Smooth muscle cell (in vitro differentiated cells): Measurements from ENCODE around the gene TRAFD1. TPM values are rescaled to one million over a fixed set of nuclear protein-coding genes. Genes with fewer than 3 reads are reported as not detected.
"Not testable (repeated sequence)": the region's sequence is repeated elsewhere in the genome, so short reads cannot be mapped to it uniquely, and the experiment has no call there.

Experiments
- DNase-seq: peaks from one replicate; lab custom pipeline; 2025; ENCODE audit not compliant: unreplicated experiment; lab: John Stamatoyannopoulos, UW
- H2AFZ ChIP-seq: fragments of 200-600 bp; sonication (generic); 2 replicates; pipeline ENCODE4 v1.6.0; 2016; ENCODE audit warnings: antibody characterized with exemption, low read depth, mild to moderate bottlenecking
- H3F3A ChIP-seq: fragments of 200-600 bp; sonication (generic); 2 replicates; pipeline ENCODE4 v1.6.0; 2017; ENCODE audit warnings: antibody characterized with exemption, low read depth
- H3K27ac ChIP-seq: fragments of 200-600 bp; sonication (generic); 2 replicates; pipeline ENCODE4 v1.5.1; 2016; ENCODE audit warnings: low read depth, mild to moderate bottlenecking
- H3K27me3 ChIP-seq: fragments of 200-600 bp; sonication (generic); 2 replicates; pipeline ENCODE4 v1.6.1; 2016; ENCODE audit warnings: low read depth, mild to moderate bottlenecking
- H3K36me3 ChIP-seq: fragments of 200-600 bp; sonication (generic); 2 replicates; pipeline ENCODE4 v1.5.1; 2016; ENCODE audit warnings: low read depth
- H3K4me1 ChIP-seq: fragments of 200-600 bp; sonication (generic); 2 replicates; pipeline ENCODE4 v1.5.1; 2016; ENCODE audit warnings: low read depth
- H3K4me2 ChIP-seq: fragments of 200-600 bp; sonication (generic); 2 replicates; pipeline ENCODE4 v1.6.0; 2016; ENCODE audit warnings: mild to moderate bottlenecking
- H3K4me3 ChIP-seq: fragments of 200-600 bp; sonication (generic); 2 replicates; pipeline ENCODE4 v1.5.1; 2016; ENCODE audit warnings: mild to moderate bottlenecking
- H3K79me2 ChIP-seq: fragments of 200-600 bp; sonication (generic); 2 replicates; pipeline ENCODE4 v1.6.0; 2016; ENCODE audit warnings: low read depth, mild to moderate bottlenecking
- H3K9ac ChIP-seq: fragments of 200-600 bp; sonication (generic); 2 replicates; pipeline ENCODE4 v1.6.0; 2016; ENCODE audit warnings: low read depth
- H3K9me3 ChIP-seq: fragments of 200-600 bp; sonication (generic); replicated peaks from 2 replicates; pipeline ENCODE4 v1.5.1; 2016; ENCODE audit warnings: low read depth
- H4K20me1 ChIP-seq: fragments of 200-600 bp; sonication (generic); 2 replicates; pipeline ENCODE4 v1.6.0; 2016; ENCODE audit warnings: low read depth
- WGBS: methylation state at CpG from one replicate; pipeline ENCODE4 v1.1.7; 2016; ENCODE audit warnings: low lambda C conversion rate; 5-methylcytosine and 5-hydroxymethylcytosine counted together
- polyA plus RNA-seq: library from polyadenylated mRNA; unstranded; fragments of >200 nt; fragmentation: Nextera tagmentation; extraction: Ambion mirVana; gene quantifications from 2 replicates; pipeline ENCODE4 v1.2.1, GENCODE V29; 2016
- total RNA-seq: library from RNA; depleted of rRNA; stranded (reverse); fragments of >200 nt; gene quantifications from 2 replicates; pipeline ENCODE4 v1.2.3, GENCODE V29; 2014
- TF ChIP-seq, protein P1 (sequence below): fragments of 200-600 bp; sonication (generic); IDR thresholded peaks from 2 replicates; pipeline ENCODE4 v1.5.1; 2017; ENCODE audit warnings: borderline replicate concordance, mild to moderate bottlenecking, antibody characterized with exemption; ENCODE audit not compliant: insufficient read depth, poor library complexity, severe bottlenecking

Gene TRAFD1
- total and polyA plus RNA-seq, 2 experiments from 2014 or later: 30.2 to 44.8 TPM

DNA sequence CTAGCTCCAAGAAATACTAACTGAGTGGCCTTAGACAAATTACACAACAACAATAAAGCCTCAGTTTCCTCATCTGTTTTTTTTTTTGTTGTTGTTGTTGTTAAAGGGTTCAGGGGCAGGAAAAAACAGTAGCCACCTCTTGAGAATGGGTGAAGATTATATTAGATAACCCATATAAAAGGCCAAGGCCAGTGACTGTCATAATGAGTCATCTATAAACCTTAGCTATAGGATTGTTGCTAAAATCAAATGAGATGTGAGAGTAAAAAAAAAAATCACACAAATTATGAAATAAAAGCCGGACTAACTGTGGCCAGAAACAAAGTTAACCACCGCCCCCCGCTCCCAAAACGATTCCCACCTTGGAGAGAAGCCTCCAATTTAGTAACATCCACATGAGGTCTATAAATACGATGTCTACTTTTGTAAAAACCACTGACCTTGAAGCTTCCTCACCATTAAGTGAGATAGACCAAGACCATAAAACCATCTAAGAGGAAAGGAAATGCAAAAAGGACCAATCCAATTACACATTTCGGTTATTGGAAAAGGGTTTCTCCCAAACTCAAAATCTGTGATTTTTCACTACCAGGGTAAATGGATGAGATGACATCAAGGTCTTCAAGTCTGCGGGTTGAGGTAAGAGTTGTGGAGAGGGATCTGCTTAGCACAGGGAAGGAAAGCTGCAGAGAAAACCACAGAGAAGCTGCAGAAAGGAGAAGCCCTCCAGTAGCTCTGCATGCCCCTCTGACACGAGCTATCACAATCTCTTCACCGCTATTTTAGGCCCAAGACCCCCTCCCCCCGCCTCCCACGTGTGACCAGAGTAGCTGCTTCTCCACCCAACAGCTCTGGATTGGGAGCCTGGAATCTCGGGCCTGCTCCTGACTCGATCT, 17.8 kb upstream of the TRAFD1 start:
- peaks cover 17% of the 10 kb centered on the region for H3K4me1 ChIP-seq
- H3K9ac ChIP-seq: peak overlapping the region; percentile 82
- TF ChIP-seq, protein P1, sequence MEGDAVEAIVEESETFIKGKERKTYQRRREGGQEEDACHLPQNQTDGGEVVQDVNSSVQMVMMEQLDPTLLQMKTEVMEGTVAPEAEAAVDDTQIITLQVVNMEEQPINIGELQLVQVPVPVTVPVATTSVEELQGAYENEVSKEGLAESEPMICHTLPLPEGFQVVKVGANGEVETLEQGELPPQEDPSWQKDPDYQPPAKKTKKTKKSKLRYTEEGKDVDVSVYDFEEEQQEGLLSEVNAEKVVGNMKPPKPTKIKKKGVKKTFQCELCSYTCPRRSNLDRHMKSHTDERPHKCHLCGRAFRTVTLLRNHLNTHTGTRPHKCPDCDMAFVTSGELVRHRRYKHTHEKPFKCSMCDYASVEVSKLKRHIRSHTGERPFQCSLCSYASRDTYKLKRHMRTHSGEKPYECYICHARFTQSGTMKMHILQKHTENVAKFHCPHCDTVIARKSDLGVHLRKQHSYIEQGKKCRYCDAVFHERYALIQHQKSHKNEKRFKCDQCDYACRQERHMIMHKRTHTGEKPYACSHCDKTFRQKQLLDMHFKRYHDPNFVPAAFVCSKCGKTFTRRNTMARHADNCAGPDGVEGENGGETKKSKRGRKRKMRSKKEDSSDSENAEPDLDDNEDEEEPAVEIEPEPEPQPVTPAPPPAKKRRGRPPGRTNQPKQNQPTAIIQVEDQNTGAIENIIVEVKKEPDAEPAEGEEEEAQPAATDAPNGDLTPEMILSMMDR: no peak
- peak overlapping the region; percentile 86 for H3K27ac ChIP-seq
- 27% methylated on average over 13 of the region's 13 CpGs for WGBS
- H3K4me2 ChIP-seq: peak overlapping the region; percentile 86
- H3K27me3 ChIP-seq: no peaks in the 10 kb centered on the region
- H3F3A ChIP-seq: peaks cover 4% of the 10 kb centered on the region
- no peak for DNase-seq
- H3K79me2 ChIP-seq: peaks cover 60% of the 10 kb centered on the region
- peak overlapping the region; percentile 70 for H3K4me3 ChIP-seq
- H3K36me3 ChIP-seq: no peaks in the 10 kb centered on the region
- H4K20me1 ChIP-seq: peaks cover 50% of the 10 kb centered on the region
- no peaks in the 10 kb centered on the region for H3K9me3 ChIP-seq
- H2AFZ ChIP-seq: peak overlapping the region; percentile 59

DNA sequence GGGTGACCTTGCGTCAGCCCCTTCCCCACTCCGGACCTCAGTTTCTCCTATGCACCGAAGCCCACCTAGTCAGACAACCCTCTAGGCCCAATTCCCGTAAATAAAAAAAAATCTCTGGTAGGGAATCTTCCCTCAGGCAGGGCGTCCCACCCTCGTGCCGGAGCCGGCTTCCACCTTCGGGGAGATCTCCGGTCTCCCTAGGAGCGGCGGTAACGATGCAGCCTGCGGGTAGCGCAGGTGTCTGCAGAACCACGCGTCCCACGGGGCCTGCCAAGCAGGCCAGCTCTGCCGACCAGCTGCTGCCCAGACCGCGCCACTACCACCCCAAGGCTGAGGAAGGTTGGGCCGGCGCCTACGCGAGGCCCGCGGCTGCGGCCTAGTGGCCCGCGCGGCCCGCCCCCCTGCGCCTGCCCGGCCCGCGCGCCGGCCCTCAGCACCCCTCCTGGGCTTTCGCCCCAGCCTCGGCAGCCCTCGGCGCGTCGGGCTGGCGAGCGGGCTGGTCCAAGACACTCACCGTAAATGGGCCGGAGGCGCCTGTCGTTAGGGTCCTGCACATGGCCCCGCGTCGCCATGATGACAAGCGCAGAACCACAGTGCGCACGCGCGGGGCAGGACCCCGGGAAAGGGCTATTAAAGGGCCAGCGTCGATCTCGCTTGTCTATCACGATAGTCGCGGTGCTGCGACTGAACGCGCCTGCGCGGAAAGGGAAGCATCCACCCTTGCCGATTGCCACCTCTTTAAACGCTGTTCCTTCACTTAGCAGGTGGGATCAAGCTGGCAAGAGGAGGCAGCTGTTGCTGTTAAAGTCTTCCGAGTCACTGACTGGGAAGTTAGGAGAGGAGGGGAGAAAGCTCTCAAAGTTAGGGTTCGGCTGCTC, 16.9 kb upstream of the TRAFD1 start, which contains the start of gene NAA25:
TSS of gene NAA25 (minus strand) at position 582 of the 878 bp plus-strand sequence. CDS start at position 572, 10 bp downstream.
- Histone ChIP-seq H3K4me1 (peaks cover 17% of the 10 kb centered on the region), H3K27ac (peak within 1 kb of the TSS; percentile 86), H2AFZ (peak within 1 kb of the TSS; percentile 98), H3K4me2 (peak within 1 kb of the TSS; percentile 86), H3K9me3 (no peaks in the 10 kb centered on the region), H3K36me3 (no peaks in the 10 kb centered on the region), H3K9ac (peak within 1 kb of the TSS; percentile 82), H3K79me2 (peaks cover 51% of the 10 kb centered on the region), H3F3A (peaks cover 4% of the 10 kb centered on the region), H3K4me3 (peak within 1 kb of the TSS; percentile 70), H4K20me1 (peaks cover 41% of the 10 kb centered on the region), H3K27me3 (no peaks in the 10 kb centered on the region)
- peak; percentile 74 for DNase-seq
- under 1% methylated on average over 63 of the region's 74 CpGs for WGBS
- TF ChIP-seq, protein P1: no peak

DNA sequence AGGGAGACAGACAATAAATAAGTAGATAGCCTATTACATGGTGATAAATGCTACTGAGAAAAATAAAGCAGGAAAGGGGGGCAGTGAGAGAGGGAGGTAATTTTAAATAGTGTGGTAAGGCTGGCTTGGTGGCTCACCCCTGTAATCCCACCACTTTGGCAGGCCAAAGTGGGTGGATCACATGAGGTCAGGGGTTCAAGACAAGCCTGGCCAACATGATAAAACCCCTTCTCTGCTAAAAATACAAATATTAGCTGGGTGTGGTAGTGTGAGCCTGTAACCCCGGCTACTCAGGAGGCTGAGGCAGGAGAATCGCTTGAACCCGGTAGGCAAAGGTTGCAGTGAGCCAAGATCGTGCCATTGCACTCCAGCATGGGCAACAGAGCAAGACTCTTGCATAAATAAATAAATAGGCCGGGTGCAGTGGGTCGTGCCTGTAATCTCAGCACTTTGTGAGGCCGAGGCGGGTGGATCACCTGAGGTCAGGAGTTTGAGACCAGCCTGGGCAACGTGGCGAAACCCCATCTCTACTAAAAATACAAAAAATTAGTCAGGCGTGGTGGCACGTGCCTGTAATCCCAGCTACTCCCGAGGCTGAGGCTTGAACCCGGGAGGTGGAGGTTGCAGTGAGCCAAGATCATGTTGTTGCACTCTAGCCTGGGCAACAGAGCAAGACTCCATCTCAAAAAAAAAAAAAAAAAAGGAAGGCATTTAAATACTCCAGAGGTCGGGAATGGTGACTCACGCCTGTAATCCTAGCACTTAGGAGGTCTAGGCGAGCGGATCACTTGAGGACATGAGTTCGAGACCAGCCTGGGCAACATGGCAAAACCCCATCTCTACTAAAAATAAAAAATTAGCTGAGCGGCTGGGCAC, 14.3 kb upstream of the TRAFD1 start:
- not testable (repeated sequence) for H3K4me3 ChIP-seq, H3K9ac ChIP-seq, H3K27me3 ChIP-seq, DNase-seq, H3K9me3 ChIP-seq, H3K27ac ChIP-seq, H3K36me3 ChIP-seq, H3F3A ChIP-seq, H3K4me2 ChIP-seq
- peak overlapping the region; percentile 66 for H2AFZ ChIP-seq
- peaks cover 17% of the 10 kb centered on the region for H3K4me1 ChIP-seq
- peaks cover 25% of the 10 kb centered on the region for H3K79me2 ChIP-seq
- H4K20me1 ChIP-seq: peaks cover 17% of the 10 kb centered on the region
- 88% methylated on average over 20 of the region's 20 CpGs for WGBS
